DND-41 (cell line): Measurements from ENCODE around the gene IKBKG.

ENCODE experiments used
- CTCF ChIP-seq: IDR thresholded peaks from 2 replicates; pipeline ENCODE4 v1.5.1; 2012; ENCODE audit warnings: borderline replicate concordance, low read length, moderate library complexity, mild to moderate bottlenecking; ENCODE audit not compliant: poor library complexity, severe bottlenecking; ENCODE audit errors: extremely low read depth
- EZH2 ChIP-seq: IDR thresholded peaks from 3 replicates; pipeline ENCODE4 v1.6.1; 2012; ENCODE audit warnings: borderline replicate concordance, low read depth, mild to moderate bottlenecking, moderate library complexity, low read length, inconsistent platforms; ENCODE audit not compliant: severe bottlenecking

GRCh38 chrX:154546354-154547244, 821 bp upstream of the IKBKG start, which contains the start of gene G6PD:
- TF ChIP-seq CTCF (no peak), EZH2 (no peak)
